OCI-LY1 (cell line): ENCODE data around the gene MPP4.

Source experiments
- H2AFZ ChIP-seq: fragments of 200-600 bp; sonication (generic), shearing (Covaris generic); 2 replicates; pipeline ENCODE4 v1.6.0; 2014; ENCODE audit warnings: antibody characterized with exemption, mild to moderate bottlenecking, low read length
- H3F3A ChIP-seq: fragments of 200-600 bp; sonication (generic), shearing (Covaris generic); 2 replicates; pipeline ENCODE4 v1.6.0; 2014; ENCODE audit warnings: mild to moderate bottlenecking, antibody characterized with exemption, low read length, moderate library complexity; ENCODE audit not compliant: insufficient read depth
- H3K27ac ChIP-seq: fragments of 200-600 bp; sonication (generic); 2 replicates; pipeline ENCODE4 v1.5.1; 2014; ENCODE audit warnings: low read length, mixed run types, mild to moderate bottlenecking, low read depth; ENCODE audit not compliant: poor library complexity, severe bottlenecking
- H3K27me3 ChIP-seq: fragments of 200-600 bp; sonication (generic); 2 replicates; pipeline ENCODE4 v1.6.0; 2014; ENCODE audit warnings: antibody characterized with exemption, mild to moderate bottlenecking, low read length, moderate library complexity; ENCODE audit not compliant: insufficient read depth
- H3K36me3 ChIP-seq: fragments of 200-600 bp; sonication (generic); 2 replicates; pipeline ENCODE4 v1.6.1; 2014; ENCODE audit warnings: mild to moderate bottlenecking, antibody characterized with exemption, low read length, moderate library complexity, mixed read lengths; ENCODE audit not compliant: insufficient read depth
- H3K4me1 ChIP-seq: fragments of 200-600 bp; sonication (generic); 2 replicates; pipeline ENCODE4 v1.5.1; 2014; ENCODE audit warnings: mild to moderate bottlenecking, low read length, moderate library complexity; ENCODE audit not compliant: insufficient read depth, severe bottlenecking
- H3K4me2 ChIP-seq: fragments of 200-600 bp; sonication (generic), shearing (Covaris generic); 2 replicates; pipeline ENCODE4 v1.6.1; 2014; ENCODE audit warnings: low read length
- H3K4me3 ChIP-seq: fragments of 200-600 bp; sonication (generic); 2 replicates; pipeline ENCODE4 v1.5.1; 2014; ENCODE audit warnings: low read length, low read depth, mild to moderate bottlenecking, mixed read lengths; ENCODE audit not compliant: poor library complexity, severe bottlenecking
- H3K79me2 ChIP-seq: fragments of 200-600 bp; shearing (Covaris generic); 2 replicates; pipeline ENCODE4 v1.6.1; 2016; ENCODE audit warnings: mixed run types, low read length, mixed read lengths; ENCODE audit not compliant: insufficient read depth
- H3K9ac ChIP-seq: fragments of 200-600 bp; sonication (generic), shearing (Covaris generic); 2 replicates; pipeline ENCODE4 v1.6.1; 2014; ENCODE audit warnings: mild to moderate bottlenecking, low read length, mixed read lengths
- H3K9me2 ChIP-seq: fragments of 200-600 bp; sonication (generic), shearing (Covaris generic); 2 replicates; pipeline ENCODE4 v1.6.1; 2014; ENCODE audit warnings: low read depth, mild to moderate bottlenecking, low read length, mixed read lengths
- H3K9me3 ChIP-seq: fragments of 200-600 bp; shearing (Covaris generic); 2 replicates; pipeline ENCODE4 v1.6.1; 2014; ENCODE audit warnings: low read length, mixed read lengths
- H4K20me1 ChIP-seq: fragments of 200-600 bp; sonication (generic), shearing (Covaris generic); 2 replicates; pipeline ENCODE4 v1.6.0; 2016; ENCODE audit warnings: mild to moderate bottlenecking, low read length; ENCODE audit not compliant: insufficient read depth
- CTCF ChIP-seq: fragments of 200-600 bp; sonication (generic), shearing (Covaris generic); IDR thresholded peaks from 2 replicates; pipeline ENCODE4 v1.5.1; 2017; ENCODE audit warnings: mild to moderate bottlenecking, antibody characterized with exemption, low read length, moderate library complexity, mixed read lengths
- EZH2 ChIP-seq: fragments of 200-600 bp; sonication (generic), shearing (Covaris generic); IDR thresholded peaks from 2 replicates; pipeline ENCODE4 v1.8.0; 2017; ENCODE audit warnings: borderline replicate concordance, mixed run types, mild to moderate bottlenecking, antibody characterized with exemption, low read length, moderate library complexity, mixed read lengths

The MPP4 gene

GRCh38 chr2:201709049-201709448, 10.6 kb upstream of the MPP4 start:
- H4K20me1 ChIP-seq, result no peaks in the 10 kb centered on the region
- TF ChIP-seq CTCF, result no peak
- no peak for TF ChIP-seq EZH2
- H2AFZ ChIP-seq, result no peak overlapping the region
- no peak overlapping the region for H3K4me2 ChIP-seq
- no peaks in the 10 kb centered on the region for H3K9me2 ChIP-seq
- no peak overlapping the region for H3K4me3 ChIP-seq
- H3K4me1 ChIP-seq, result no peaks in the 10 kb centered on the region
- H3K27me3 ChIP-seq, result no peaks in the 10 kb centered on the region
- no peak overlapping the region for H3K27ac ChIP-seq
- H3F3A ChIP-seq, result no peaks in the 10 kb centered on the region
- no peaks in the 10 kb centered on the region for H3K79me2 ChIP-seq
- H3K9me3 ChIP-seq, result no peaks in the 10 kb centered on the region
- no peak overlapping the region for H3K9ac ChIP-seq
- H3K36me3 ChIP-seq, result peaks cover under 1% of the 10 kb centered on the region; the same call in 1 of the 2 replicates

- TF ChIP-seq CTCF (peak; percentile 9; the same call in 1 of the 2 replicates), EZH2 (no peak)
- H3K4me3 ChIP-seq, result no peak overlapping the region
- H3K9me2 ChIP-seq, result no peaks in the 10 kb centered on the region
- H3K27me3 ChIP-seq, result no peaks in the 10 kb centered on the region
- no peaks in the 10 kb centered on the region for H3K9me3 ChIP-seq
- no peaks in the 10 kb centered on the region for H3F3A ChIP-seq
- H3K27ac ChIP-seq, result no peak overlapping the region
- no peaks in the 10 kb centered on the region for H3K79me2 ChIP-seq
- no peak overlapping the region for H3K9ac ChIP-seq
- H3K4me2 ChIP-seq, result no peak overlapping the region
- H4K20me1 ChIP-seq, result no peaks in the 10 kb centered on the region
- peaks cover 6% of the 10 kb centered on the region; the same call in 1 of the 2 replicates for H3K36me3 ChIP-seq
- H2AFZ ChIP-seq, result no peak overlapping the region
- no peaks in the 10 kb centered on the region for H3K4me1 ChIP-seq
These were observed 9.3 kb upstream of the MPP4 start for GRCh38 chr2:201707753-201708152.

GRCh38 chr2:201707142-201707541, 8.7 kb upstream of the MPP4 start:
- H2AFZ ChIP-seq, result no peak overlapping the region
- H3K4me2 ChIP-seq, result no peak overlapping the region
- no peaks in the 10 kb centered on the region for H3K27me3 ChIP-seq
- H3K9ac ChIP-seq, result no peak overlapping the region
- no peaks in the 10 kb centered on the region for H3K4me1 ChIP-seq
- no peaks in the 10 kb centered on the region for H4K20me1 ChIP-seq
- no peak overlapping the region for H3K4me3 ChIP-seq
- no peak overlapping the region for H3K27ac ChIP-seq
- H3K79me2 ChIP-seq, result no peaks in the 10 kb centered on the region
- H3F3A ChIP-seq, result no peaks in the 10 kb centered on the region
- TF ChIP-seq EZH2 (no peak), CTCF (no peak)
- H3K9me3 ChIP-seq, result no peaks in the 10 kb centered on the region
- H3K36me3 ChIP-seq, result peaks cover 6% of the 10 kb centered on the region; the same call in 1 of the 2 replicates
- no peaks in the 10 kb centered on the region for H3K9me2 ChIP-seq
